Measurements from ENCODE around the gene TBX4. TPM values are rescaled to one million over a fixed set of nuclear protein-coding genes. Genes with fewer than 3 reads are reported as not detected.

The TBX4 gene
- total and polyA plus RNA-seq, 2 experiments from 2014 or later = not detected

DNA sequence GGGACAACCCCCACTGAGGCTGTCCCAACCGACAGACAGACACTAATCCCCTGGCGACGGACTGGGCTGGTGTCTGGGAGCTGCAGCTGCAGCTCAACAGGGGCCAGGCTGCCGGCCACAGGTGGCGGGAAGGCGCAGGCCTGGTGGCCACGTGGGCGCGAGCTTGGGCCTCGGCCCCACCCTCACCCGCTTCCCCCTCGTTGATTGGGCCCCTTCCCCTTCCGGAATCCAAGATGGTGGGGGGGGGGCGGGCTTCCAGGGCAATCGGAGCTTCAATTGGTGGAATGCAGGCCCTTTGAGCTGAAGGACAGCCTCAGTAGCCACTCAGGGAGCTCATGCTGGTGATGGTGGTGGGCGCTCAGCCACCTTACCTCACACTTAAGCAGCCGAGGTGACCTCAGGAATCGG, 8.7 kb upstream of the TBX4 start:
- peaks cover 10% of the 10 kb centered on the region; the same call in 2 of the 3 replicates for H3K4me1 Mint-ChIP-seq
- Histone ChIP-seq H3K27ac (ENCODE audit: low read depth) (no peak overlapping the region), H3K4me3 (no peak overlapping the region), H4K20me1 (replicated peaks; ENCODE audit: insufficient read depth) (no peaks in the 10 kb centered on the region), H3K36me3 (ENCODE audit: insufficient read depth) (no peaks in the 10 kb centered on the region), H3K9me2 (ENCODE audit: insufficient read depth) (0 out of 2 replicates have a peak, but pooled peaks cover 5% of the 10 kb centered on the region), H3K79me2 (replicated peaks; ENCODE audit: insufficient read depth) (no peaks in the 10 kb centered on the region), H2AFZ (peak overlapping the region; percentile 74; the same call in 1 of the 2 replicates), H3F3A (replicated peaks; ENCODE audit: low read depth) (no peaks in the 10 kb centered on the region), H3K27me3 (ENCODE audit: insufficient read depth) (peaks cover 28% of the 10 kb centered on the region), H3K4me2 (no peak overlapping the region), H3K4me1 (ENCODE audit: insufficient read depth) (peaks cover 7% of the 10 kb centered on the region)
- H3K9me3 Mint-ChIP-seq = no peaks in the 10 kb centered on the region; the same call in 2 of the 3 replicates
- ATAC-seq = peak; percentile 74
- H3K36me3 Mint-ChIP-seq (ENCODE audit: low read depth) = no peaks in the 10 kb centered on the region
- H3K27ac Mint-ChIP-seq = no peak overlapping the region
- H3K27me3 Mint-ChIP-seq (ENCODE audit: insufficient read depth, low read depth, poor library complexity) = peaks cover 17% of the 10 kb centered on the region
- peak; percentile 53 for DNase-seq (ENCODE audit: low spot score)
- TF ChIP-seq ZNF114 (CRISPR knock-in tag; IDR thresholded peaks at IDR 0.05) = no peak
- TF ChIP-seq, protein P1, sequence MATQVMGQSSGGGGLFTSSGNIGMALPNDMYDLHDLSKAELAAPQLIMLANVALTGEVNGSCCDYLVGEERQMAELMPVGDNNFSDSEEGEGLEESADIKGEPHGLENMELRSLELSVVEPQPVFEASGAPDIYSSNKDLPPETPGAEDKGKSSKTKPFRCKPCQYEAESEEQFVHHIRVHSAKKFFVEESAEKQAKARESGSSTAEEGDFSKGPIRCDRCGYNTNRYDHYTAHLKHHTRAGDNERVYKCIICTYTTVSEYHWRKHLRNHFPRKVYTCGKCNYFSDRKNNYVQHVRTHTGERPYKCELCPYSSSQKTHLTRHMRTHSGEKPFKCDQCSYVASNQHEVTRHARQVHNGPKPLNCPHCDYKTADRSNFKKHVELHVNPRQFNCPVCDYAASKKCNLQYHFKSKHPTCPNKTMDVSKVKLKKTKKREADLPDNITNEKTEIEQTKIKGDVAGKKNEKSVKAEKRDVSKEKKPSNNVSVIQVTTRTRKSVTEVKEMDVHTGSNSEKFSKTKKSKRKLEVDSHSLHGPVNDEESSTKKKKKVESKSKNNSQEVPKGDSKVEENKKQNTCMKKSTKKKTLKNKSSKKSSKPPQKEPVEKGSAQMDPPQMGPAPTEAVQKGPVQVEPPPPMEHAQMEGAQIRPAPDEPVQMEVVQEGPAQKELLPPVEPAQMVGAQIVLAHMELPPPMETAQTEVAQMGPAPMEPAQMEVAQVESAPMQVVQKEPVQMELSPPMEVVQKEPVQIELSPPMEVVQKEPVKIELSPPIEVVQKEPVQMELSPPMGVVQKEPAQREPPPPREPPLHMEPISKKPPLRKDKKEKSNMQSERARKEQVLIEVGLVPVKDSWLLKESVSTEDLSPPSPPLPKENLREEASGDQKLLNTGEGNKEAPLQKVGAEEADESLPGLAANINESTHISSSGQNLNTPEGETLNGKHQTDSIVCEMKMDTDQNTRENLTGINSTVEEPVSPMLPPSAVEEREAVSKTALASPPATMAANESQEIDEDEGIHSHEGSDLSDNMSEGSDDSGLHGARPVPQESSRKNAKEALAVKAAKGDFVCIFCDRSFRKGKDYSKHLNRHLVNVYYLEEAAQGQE (IDR thresholded peaks at IDR 0.05; ENCODE audit: unreplicated experiment) = no peak
- TF ChIP-seq, protein P2, sequence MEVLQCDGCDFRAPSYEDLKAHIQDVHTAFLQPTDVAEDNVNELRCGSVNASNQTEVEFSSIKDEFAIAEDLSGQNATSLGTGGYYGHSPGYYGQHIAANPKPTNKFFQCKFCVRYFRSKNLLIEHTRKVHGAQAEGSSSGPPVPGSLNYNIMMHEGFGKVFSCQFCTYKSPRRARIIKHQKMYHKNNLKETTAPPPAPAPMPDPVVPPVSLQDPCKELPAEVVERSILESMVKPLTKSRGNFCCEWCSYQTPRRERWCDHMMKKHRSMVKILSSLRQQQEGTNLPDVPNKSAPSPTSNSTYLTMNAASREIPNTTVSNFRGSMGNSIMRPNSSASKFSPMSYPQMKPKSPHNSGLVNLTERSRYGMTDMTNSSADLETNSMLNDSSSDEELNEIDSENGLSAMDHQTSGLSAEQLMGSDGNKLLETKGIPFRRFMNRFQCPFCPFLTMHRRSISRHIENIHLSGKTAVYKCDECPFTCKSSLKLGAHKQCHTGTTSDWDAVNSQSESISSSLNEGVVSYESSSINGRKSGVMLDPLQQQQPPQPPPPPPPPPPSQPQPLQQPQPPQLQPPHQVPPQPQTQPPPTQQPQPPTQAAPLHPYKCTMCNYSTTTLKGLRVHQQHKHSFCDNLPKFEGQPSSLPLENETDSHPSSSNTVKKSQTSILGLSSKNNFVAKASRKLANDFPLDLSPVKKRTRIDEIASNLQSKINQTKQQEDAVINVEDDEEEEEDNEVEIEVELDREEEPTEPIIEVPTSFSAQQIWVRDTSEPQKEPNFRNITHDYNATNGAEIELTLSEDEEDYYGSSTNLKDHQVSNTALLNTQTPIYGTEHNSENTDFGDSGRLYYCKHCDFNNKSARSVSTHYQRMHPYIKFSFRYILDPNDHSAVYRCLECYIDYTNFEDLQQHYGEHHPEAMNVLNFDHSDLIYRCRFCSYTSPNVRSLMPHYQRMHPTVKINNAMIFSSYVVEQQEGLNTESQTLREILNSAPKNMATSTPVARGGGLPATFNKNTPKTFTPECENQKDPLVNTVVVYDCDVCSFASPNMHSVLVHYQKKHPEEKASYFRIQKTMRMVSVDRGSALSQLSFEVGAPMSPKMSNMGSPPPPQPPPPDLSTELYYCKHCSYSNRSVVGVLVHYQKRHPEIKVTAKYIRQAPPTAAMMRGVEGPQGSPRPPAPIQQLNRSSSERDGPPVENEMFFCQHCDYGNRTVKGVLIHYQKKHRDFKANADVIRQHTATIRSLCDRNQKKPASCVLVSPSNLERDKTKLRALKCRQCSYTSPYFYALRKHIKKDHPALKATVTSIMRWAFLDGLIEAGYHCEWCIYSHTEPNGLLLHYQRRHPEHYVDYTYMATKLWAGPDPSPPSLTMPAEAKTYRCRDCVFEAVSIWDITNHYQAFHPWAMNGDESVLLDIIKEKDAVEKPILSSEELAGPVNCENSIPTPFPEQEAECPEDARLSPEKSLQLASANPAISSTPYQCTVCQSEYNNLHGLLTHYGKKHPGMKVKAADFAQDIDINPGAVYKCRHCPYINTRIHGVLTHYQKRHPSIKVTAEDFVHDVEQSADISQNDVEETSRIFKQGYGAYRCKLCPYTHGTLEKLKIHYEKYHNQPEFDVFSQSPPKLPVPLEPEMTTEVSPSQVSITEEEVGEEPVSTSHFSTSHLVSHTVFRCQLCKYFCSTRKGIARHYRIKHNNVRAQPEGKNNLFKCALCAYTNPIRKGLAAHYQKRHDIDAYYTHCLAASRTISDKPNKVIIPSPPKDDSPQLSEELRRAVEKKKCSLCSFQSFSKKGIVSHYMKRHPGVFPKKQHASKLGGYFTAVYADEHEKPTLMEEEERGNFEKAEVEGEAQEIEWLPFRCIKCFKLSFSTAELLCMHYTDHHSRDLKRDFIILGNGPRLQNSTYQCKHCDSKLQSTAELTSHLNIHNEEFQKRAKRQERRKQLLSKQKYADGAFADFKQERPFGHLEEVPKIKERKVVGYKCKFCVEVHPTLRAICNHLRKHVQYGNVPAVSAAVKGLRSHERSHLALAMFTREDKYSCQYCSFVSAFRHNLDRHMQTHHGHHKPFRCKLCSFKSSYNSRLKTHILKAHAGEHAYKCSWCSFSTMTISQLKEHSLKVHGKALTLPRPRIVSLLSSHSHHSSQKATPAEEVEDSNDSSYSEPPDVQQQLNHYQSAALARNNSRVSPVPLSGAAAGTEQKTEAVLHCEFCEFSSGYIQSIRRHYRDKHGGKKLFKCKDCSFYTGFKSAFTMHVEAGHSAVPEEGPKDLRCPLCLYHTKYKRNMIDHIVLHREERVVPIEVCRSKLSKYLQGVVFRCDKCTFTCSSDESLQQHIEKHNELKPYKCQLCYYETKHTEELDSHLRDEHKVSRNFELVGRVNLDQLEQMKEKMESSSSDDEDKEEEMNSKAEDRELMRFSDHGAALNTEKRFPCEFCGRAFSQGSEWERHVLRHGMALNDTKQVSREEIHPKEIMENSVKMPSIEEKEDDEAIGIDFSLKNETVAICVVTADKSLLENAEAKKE (CRISPR knock-in tag; IDR thresholded peaks at IDR 0.05) = no peak
- no peak for TF ChIP-seq EZH2 (IDR thresholded peaks at IDR 0.05; ENCODE audit: low read depth, unreplicated experiment)
- TF ChIP-seq CREB1 (CRISPR knock-in tag; IDR thresholded peaks at IDR 0.05; ENCODE audit: low read depth) = no peak; the same call in 1 of the 2 replicates
- TF ChIP-seq ZNF331 (CRISPR knock-in tag; IDR thresholded peaks at IDR 0.05; ENCODE audit: low read depth) = no peak
- TF ChIP-seq, protein P3, sequence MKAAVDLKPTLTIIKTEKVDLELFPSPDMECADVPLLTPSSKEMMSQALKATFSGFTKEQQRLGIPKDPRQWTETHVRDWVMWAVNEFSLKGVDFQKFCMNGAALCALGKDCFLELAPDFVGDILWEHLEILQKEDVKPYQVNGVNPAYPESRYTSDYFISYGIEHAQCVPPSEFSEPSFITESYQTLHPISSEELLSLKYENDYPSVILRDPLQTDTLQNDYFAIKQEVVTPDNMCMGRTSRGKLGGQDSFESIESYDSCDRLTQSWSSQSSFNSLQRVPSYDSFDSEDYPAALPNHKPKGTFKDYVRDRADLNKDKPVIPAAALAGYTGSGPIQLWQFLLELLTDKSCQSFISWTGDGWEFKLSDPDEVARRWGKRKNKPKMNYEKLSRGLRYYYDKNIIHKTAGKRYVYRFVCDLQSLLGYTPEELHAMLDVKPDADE (IDR thresholded peaks at IDR 0.05) = no peak
- TF ChIP-seq JUNB (IDR thresholded peaks at IDR 0.05; ENCODE audit: unreplicated experiment) = no peak
- no peak for TF ChIP-seq EZH2phosphoT487 (IDR thresholded peaks at IDR 0.05; ENCODE audit: unreplicated experiment)
- no peak overlapping the region for H3K4me3 Mint-ChIP-seq

Measured in GM23338 (cell line).